GM12892 (cell line): ENCODE results near the gene MAP4.

Source experiments
- POLR2A ChIP-seq: IDR thresholded peaks from 2 replicates; pipeline ENCODE4 v1.6.1; 2011; ENCODE audit warnings: low read depth, low read length, control low read depth
- TAF1 ChIP-seq: IDR thresholded peaks from 2 replicates; pipeline ENCODE4 v1.6.1; 2011; ENCODE audit warnings: low read depth, mild to moderate bottlenecking, control low read depth, low read length, borderline replicate concordance

GRCh38 chr3:47902746-47903145 is 113.5 kb downstream of the MAP4 start:
- TF ChIP-seq TAF1 (no peak), POLR2A (no peak)
